HCT116 (cell line): ENCODE measurements around the gene CHL1. TPM values are rescaled to one million over a fixed set of nuclear protein-coding genes. Genes with fewer than 3 reads are reported as not detected.

Source experiments
- ATAC-seq: fragments of 200-7000 bp; cut with Tn5 transposase; 2 replicates; pipeline ENCODE4 v1.9.1; 2020; ENCODE audit warnings: mild to moderate bottlenecking, moderate library complexity
- BruUV-seq: library from RNA; stranded (reverse); fragments of 400-500 nt; replicated peaks from 2 replicates; lab custom pipeline; 2021; lab: Mats Ljungman, UMichigan
- CTCF ChIA-PET: fragments of 300-600 bp; sonication (Branson Sonifier 250); formaldehyde crosslinking; loops from one replicate; lab custom pipeline; 2021; ENCODE audit warnings: antibody characterized with exemption; lab: Charles Lee
- POLR2A ChIA-PET: fragments of 300-600, 350-600 bp; sonication (Branson Sonifier 250); formaldehyde crosslinking; loops from one replicate; lab custom pipeline; 2021; ENCODE audit warnings: antibody characterized with exemption; lab: Charles Lee
- RAD21 ChIA-PET, 2 experiments: fragments of 300-600 bp; sonication (Branson Sonifier 250); formaldehyde crosslinking; loops; one replicate each; lab custom pipeline; 2023; ENCODE audit warnings: low total read pairs in 2 of 2; ENCODE audit not compliant: uncharacterized antibody in 2 of 2, unreplicated experiment in 2 of 2, low non-redundant PET in 1 of 2; lab: Charles Lee
- DNase-seq: peaks from one replicate; pipeline ENCODE4 v3.0.0-alpha.2; 2010; ENCODE audit warnings: low read depth, low spot score
- H2AFZ ChIP-seq: fragments of 200-600 bp; shearing (Covaris generic), sonication (generic); 2 replicates; pipeline ENCODE4 v1.6.1; 2017; ENCODE audit warnings: low read depth, mixed run types, mixed read lengths, antibody characterized with exemption, low read length; ENCODE audit not compliant: poor library complexity, severe bottlenecking
- H3K27ac ChIP-seq: 2 replicates; pipeline ENCODE4 v1.5.1; 2012; ENCODE audit warnings: low read depth, low read length
- H3K27me3 ChIP-seq: fragments of 200-600 bp; sonication (generic); 2 replicates; pipeline ENCODE4 v1.6.1; 2016; ENCODE audit warnings: mixed run types, low read length, mixed read lengths; ENCODE audit not compliant: insufficient read depth
- H3K36me3 ChIP-seq, 2 experiments: fragments of 200-500 bp in 1 of 2; fragments of 200-600 bp in 1 of 2; sonication (Bioruptor generic) in 1 of 2; sonication (generic) in 1 of 2; 2 replicates each; pipeline versions ENCODE4 v1.5.1 to v1.6.1; 2014 to 2016; ENCODE audit warnings: low read length in 2 of 2, inconsistent platforms in 1 of 2, mixed read lengths in 1 of 2, mixed run types in 1 of 2; ENCODE audit not compliant: insufficient read depth in 2 of 2, control insufficient read depth in 1 of 2
- H3K4me1 ChIP-seq, 2 experiments: fragments of 200-600 bp in 1 of 2; sonication (generic) in 1 of 2; 2 replicates each; pipeline versions ENCODE4 v1.5.1 to v1.6.1; 2012 to 2017; ENCODE audit warnings: low read length in 2 of 2, inconsistent platforms in 1 of 2, mild to moderate bottlenecking in 1 of 2, mixed read lengths in 1 of 2, mixed run types in 1 of 2, moderate library complexity in 1 of 2; ENCODE audit not compliant: insufficient read depth in 2 of 2, control insufficient read depth in 1 of 2
- H3K4me2 ChIP-seq: fragments of 200-600 bp; sonication (generic); 2 replicates; pipeline ENCODE4 v1.6.1; 2017; ENCODE audit warnings: mixed run types, low read length, mixed read lengths
- H3K4me3 ChIP-seq, 2 experiments: fragments of 200-600 bp in 1 of 2; sonication (generic) in 1 of 2; replicated peaks in 1 of 2; 2 replicates each; pipeline ENCODE4 v1.5.1; 2011 to 2016; ENCODE audit warnings: low read length in 2 of 2, control low read depth in 1 of 2, low read depth in 1 of 2, mild to moderate bottlenecking in 1 of 2, mixed read lengths in 1 of 2, mixed run types in 1 of 2
- H3K79me2 ChIP-seq: fragments of 200-600 bp; sonication (generic); 2 replicates; pipeline ENCODE4 v1.6.1; 2017; ENCODE audit warnings: mild to moderate bottlenecking, mixed run types, low read length, moderate library complexity, mixed read lengths; ENCODE audit not compliant: insufficient read depth
- H3K9ac ChIP-seq: fragments of 200-600 bp; sonication (generic); 2 replicates; pipeline ENCODE4 v1.6.1; 2016; ENCODE audit warnings: low read length, mixed read lengths
- H3K9me2 ChIP-seq: fragments of 200-600 bp; sonication (generic), shearing (Covaris generic); 2 replicates; pipeline ENCODE4 v1.6.1; 2017; ENCODE audit warnings: mixed run types, mild to moderate bottlenecking, moderate library complexity; ENCODE audit not compliant: insufficient read depth
- H3K9me3 ChIP-seq, 2 experiments: fragments of 200-500 bp in 1 of 2; fragments of 200-600 bp in 1 of 2; sonication (Bioruptor generic) in 1 of 2; sonication (generic) in 1 of 2; 2 replicates each; pipeline ENCODE4 v1.6.1; 2014 to 2017; ENCODE audit warnings: low read length in 2 of 2, mixed read lengths in 2 of 2, inconsistent platforms in 1 of 2, low read depth in 1 of 2, mild to moderate bottlenecking in 1 of 2, mixed run types in 1 of 2, moderate library complexity in 1 of 2; ENCODE audit not compliant: control insufficient read depth in 1 of 2, insufficient read depth in 1 of 2
- H4K20me1 ChIP-seq: fragments of 200-600 bp; sonication (generic), shearing (Covaris generic); 2 replicates; pipeline ENCODE4 v1.6.1; 2017; ENCODE audit warnings: mixed run types, mild to moderate bottlenecking, moderate library complexity; ENCODE audit not compliant: insufficient read depth
- CBX3 ChIP-seq: IDR thresholded peaks from 2 replicates; pipeline ENCODE4 v1.6.1; 2012; ENCODE audit warnings: low read depth
- ELF1 ChIP-seq: IDR thresholded peaks from 2 replicates; pipeline ENCODE4 v1.6.1; 2012; ENCODE audit warnings: low read depth, borderline replicate concordance
- EZH2 ChIP-seq: fragments of 200-600 bp; sonication (generic); IDR thresholded peaks from 2 replicates; pipeline ENCODE4 v1.6.1; 2017; ENCODE audit warnings: antibody characterized with exemption, mixed run types
- JUND ChIP-seq: IDR thresholded peaks from 2 replicates; pipeline ENCODE4 v1.6.1; 2012
- POLR2A ChIP-seq: IDR thresholded peaks from 2 replicates; pipeline ENCODE4 v1.7.0; 2011; ENCODE audit warnings: borderline replicate concordance; ENCODE audit not compliant: insufficient read depth, insufficient read length; ENCODE audit errors: extremely low read depth
- POLR2AphosphoS5 ChIP-seq: IDR thresholded peaks from 2 replicates; pipeline ENCODE4 v1.6.1; 2011; ENCODE audit warnings: mild to moderate bottlenecking, low read depth, low read length, moderate library complexity
- RAD21 ChIP-seq: IDR thresholded peaks from 2 replicates; pipeline ENCODE4 v1.6.1; 2012; ENCODE audit warnings: low read depth, mild to moderate bottlenecking
- SIN3A ChIP-seq: IDR thresholded peaks from 2 replicates; pipeline ENCODE4 v1.6.1; 2012; ENCODE audit warnings: low read depth
- SP1 ChIP-seq: IDR thresholded peaks from 2 replicates; pipeline ENCODE4 v1.6.1; 2012; ENCODE audit warnings: low read depth
- SRF ChIP-seq: IDR thresholded peaks from 2 replicates; pipeline ENCODE4 v1.6.1; 2012; ENCODE audit warnings: low read depth
- TCF7L2 ChIP-seq: IDR thresholded peaks from 2 replicates; pipeline ENCODE4 v1.7.0; 2011; ENCODE audit warnings: borderline replicate concordance, inconsistent platforms; ENCODE audit not compliant: insufficient read depth, insufficient read length; ENCODE audit errors: extremely low read depth
- YY1 ChIP-seq: IDR thresholded peaks from 2 replicates; pipeline ENCODE4 v1.6.1; 2011; ENCODE audit warnings: low read length, low read depth, moderate library complexity, mild to moderate bottlenecking; ENCODE audit not compliant: insufficient replicate concordance; ENCODE audit errors: extremely low read depth
- ZFX ChIP-seq: fragments of 450-650 bp; IDR thresholded peaks from 2 replicates; pipeline ENCODE4 v1.6.1; 2017
- intact Hi-C: fragments of 100-400 bp; cut with micrococcal nuclease; formaldehyde crosslinking; loops from 2 replicates; pipeline ENCODE4 v1.10.0; 2022
- total RNA-seq: library from RNA; stranded (reverse); gene quantifications from one replicate; pipeline ENCODE4 v1.2.1, GENCODE V29; 2021; ENCODE audit not compliant: unreplicated experiment
- TF ChIP-seq, protein P1 (sequence below): IDR thresholded peaks from 2 replicates; pipeline ENCODE4 v1.6.1; 2012
- TF ChIP-seq, protein P2 (sequence below): IDR thresholded peaks from 2 replicates; pipeline ENCODE4 v1.6.1; 2012; ENCODE audit warnings: low read depth
- TF ChIP-seq, protein P3 (sequence below), 3 experiments: fragments of 200-600 bp in 1 of 3; sonication (generic) in 1 of 3; IDR thresholded peaks in 2 of 3; conservative IDR thresholded peaks in 1 of 3; 2 replicates each; pipeline ENCODE4 v1.5.1; 2012 to 2017; ENCODE audit warnings: low read depth in 2 of 3, low read length in 2 of 3, antibody characterized with exemption in 1 of 3, borderline replicate concordance in 1 of 3, control low read depth in 1 of 3, mild to moderate bottlenecking in 1 of 3, mixed read lengths in 1 of 3, mixed run types in 1 of 3, moderate library complexity in 1 of 3; ENCODE audit not compliant: insufficient read depth in 1 of 3
- TF ChIP-seq, protein P4 (sequence below): IDR thresholded peaks from 2 replicates; pipeline ENCODE4 v1.6.1; 2012

The CHL1 gene
- total RNA-seq, 1 experiment from 2014 or later = not detected

DNA sequence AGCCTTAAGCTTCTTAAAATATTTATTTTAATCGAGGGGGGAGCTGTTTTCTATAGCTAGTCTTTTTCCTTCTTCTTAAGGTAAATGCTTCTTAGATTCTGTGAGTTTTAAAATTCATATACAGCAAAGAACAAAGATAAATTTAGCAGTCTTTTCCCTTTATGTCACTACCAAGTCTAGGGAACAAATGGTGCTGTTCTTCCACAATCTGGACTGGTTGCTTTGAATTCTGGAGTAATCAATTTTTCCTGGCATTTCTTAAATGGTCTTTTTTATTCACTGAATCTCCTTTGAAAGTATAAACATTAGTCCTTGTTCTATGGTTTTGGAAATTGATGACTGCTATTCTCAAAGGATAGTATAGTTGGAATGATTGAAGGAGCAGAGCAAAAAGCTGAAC lies 82.8 kb downstream of the CHL1 start:
- ChIA-PET RAD21 (no interaction called here), POLR2A (no interaction called here), CTCF (no interaction called here)
- H3K79me2 ChIP-seq = no peaks in the 10 kb centered on the region
- H3K4me1 ChIP-seq = no peaks in the 10 kb centered on the region
- no TSS peak for BruUV-seq
- H2AFZ ChIP-seq = no peak overlapping the region
- H3K9ac ChIP-seq = no peak overlapping the region
- H3K4me3 ChIP-seq = no peak overlapping the region
- no peak overlapping the region for H3K27ac ChIP-seq
- TF ChIP-seq SRF (no peak), EZH2 (no peak), SIN3A (no peak), YY1 (no peak), ZFX (no peak), SP1 (no peak), ELF1 (no peak), RAD21 (no peak), POLR2A (no peak), CBX3 (no peak), JUND (no peak), TCF7L2 (no peak), POLR2AphosphoS5 (no peak)
- TF ChIP-seq, protein P1, sequence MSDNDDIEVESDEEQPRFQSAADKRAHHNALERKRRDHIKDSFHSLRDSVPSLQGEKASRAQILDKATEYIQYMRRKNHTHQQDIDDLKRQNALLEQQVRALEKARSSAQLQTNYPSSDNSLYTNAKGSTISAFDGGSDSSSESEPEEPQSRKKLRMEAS = no peak
- TF ChIP-seq, protein P2, sequence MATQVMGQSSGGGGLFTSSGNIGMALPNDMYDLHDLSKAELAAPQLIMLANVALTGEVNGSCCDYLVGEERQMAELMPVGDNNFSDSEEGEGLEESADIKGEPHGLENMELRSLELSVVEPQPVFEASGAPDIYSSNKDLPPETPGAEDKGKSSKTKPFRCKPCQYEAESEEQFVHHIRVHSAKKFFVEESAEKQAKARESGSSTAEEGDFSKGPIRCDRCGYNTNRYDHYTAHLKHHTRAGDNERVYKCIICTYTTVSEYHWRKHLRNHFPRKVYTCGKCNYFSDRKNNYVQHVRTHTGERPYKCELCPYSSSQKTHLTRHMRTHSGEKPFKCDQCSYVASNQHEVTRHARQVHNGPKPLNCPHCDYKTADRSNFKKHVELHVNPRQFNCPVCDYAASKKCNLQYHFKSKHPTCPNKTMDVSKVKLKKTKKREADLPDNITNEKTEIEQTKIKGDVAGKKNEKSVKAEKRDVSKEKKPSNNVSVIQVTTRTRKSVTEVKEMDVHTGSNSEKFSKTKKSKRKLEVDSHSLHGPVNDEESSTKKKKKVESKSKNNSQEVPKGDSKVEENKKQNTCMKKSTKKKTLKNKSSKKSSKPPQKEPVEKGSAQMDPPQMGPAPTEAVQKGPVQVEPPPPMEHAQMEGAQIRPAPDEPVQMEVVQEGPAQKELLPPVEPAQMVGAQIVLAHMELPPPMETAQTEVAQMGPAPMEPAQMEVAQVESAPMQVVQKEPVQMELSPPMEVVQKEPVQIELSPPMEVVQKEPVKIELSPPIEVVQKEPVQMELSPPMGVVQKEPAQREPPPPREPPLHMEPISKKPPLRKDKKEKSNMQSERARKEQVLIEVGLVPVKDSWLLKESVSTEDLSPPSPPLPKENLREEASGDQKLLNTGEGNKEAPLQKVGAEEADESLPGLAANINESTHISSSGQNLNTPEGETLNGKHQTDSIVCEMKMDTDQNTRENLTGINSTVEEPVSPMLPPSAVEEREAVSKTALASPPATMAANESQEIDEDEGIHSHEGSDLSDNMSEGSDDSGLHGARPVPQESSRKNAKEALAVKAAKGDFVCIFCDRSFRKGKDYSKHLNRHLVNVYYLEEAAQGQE = no peak
- TF ChIP-seq, protein P3, sequence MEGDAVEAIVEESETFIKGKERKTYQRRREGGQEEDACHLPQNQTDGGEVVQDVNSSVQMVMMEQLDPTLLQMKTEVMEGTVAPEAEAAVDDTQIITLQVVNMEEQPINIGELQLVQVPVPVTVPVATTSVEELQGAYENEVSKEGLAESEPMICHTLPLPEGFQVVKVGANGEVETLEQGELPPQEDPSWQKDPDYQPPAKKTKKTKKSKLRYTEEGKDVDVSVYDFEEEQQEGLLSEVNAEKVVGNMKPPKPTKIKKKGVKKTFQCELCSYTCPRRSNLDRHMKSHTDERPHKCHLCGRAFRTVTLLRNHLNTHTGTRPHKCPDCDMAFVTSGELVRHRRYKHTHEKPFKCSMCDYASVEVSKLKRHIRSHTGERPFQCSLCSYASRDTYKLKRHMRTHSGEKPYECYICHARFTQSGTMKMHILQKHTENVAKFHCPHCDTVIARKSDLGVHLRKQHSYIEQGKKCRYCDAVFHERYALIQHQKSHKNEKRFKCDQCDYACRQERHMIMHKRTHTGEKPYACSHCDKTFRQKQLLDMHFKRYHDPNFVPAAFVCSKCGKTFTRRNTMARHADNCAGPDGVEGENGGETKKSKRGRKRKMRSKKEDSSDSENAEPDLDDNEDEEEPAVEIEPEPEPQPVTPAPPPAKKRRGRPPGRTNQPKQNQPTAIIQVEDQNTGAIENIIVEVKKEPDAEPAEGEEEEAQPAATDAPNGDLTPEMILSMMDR (IDR thresholded peaks at IDR 0.05 in 2 of 3, conservative IDR thresholded peaks at IDR 0.05 in 1 of 3; ENCODE audit: borderline replicate concordance in 1 of 3, insufficient read depth in 1 of 3, low read depth in 2 of 3, low read length in 2 of 3) = no peak
- TF ChIP-seq, protein P4, sequence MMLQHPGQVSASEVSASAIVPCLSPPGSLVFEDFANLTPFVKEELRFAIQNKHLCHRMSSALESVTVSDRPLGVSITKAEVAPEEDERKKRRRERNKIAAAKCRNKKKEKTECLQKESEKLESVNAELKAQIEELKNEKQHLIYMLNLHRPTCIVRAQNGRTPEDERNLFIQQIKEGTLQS = no peak
- no peaks in the 10 kb centered on the region for H4K20me1 ChIP-seq
- ATAC-seq (no peak), DNase-seq (no peak)
- H3K9me2 ChIP-seq = no peaks in the 10 kb centered on the region
- no peaks in the 10 kb centered on the region for H3K27me3 ChIP-seq
- intact Hi-C loops = no loop called here
- H3K4me2 ChIP-seq = no peak overlapping the region
- H3K9me3 ChIP-seq = peaks cover 6 to 7% of the 10 kb centered on the region in 2 experiments; a peak in 2 of 4 replicates
- H3K36me3 ChIP-seq = no peaks in the 10 kb centered on the region
